HepG2 (cell line): ENCODE results near the gene TSHZ2. TPM values are rescaled to one million over a fixed set of nuclear protein-coding genes. Genes with fewer than 3 reads are reported as not detected.

Source experiments
- ATAC-seq: fragments of 200-7000 bp; cut with Tn5 transposase; 3 replicates; pipeline ENCODE4 v1.9.1; 2020; ENCODE audit warnings: mild to moderate bottlenecking, moderate library complexity
- BruUV-seq: library from RNA; stranded (reverse); fragments of 400-500 nt; replicated peaks from 2 replicates; lab custom pipeline; 2021; lab: Mats Ljungman, UMichigan
- CTCF ChIA-PET: fragments of 300-600 bp; formaldehyde crosslinking; extraction: SDS; loops from one replicate; lab custom pipeline; 2021; ENCODE audit warnings: low total read pairs, inconsistent platforms, low intra/inter-chr PET ratio; lab: Yijun Ruan, JAX
- POLR2A ChIA-PET: fragments of 350-600 bp; sonication (Branson Sonifier 250); formaldehyde crosslinking; loops from one replicate; lab custom pipeline; 2020; ENCODE audit warnings: antibody characterized with exemption, inconsistent platforms; lab: Yijun Ruan, JAX
- DNase-seq: peaks from one replicate; pipeline ENCODE4 v3.0.0-alpha.2; 2015; ENCODE audit warnings: low spot score
- FAIRE-seq: peaks from 3 replicates; lab custom pipeline; 2011; peaks lifted over from hg19 to GRCh38; lab: Jason Lieb, UNC
- H2AFZ ChIP-seq: one replicate; pipeline ENCODE4 v1.6.1; 2011; ENCODE audit warnings: low read length, inconsistent platforms
- H3K27ac ChIP-seq: fragments of 300-600 bp; 3 replicates; pipeline ENCODE4 v1.8.0; 2011; ENCODE audit warnings: mixed run types, mild to moderate bottlenecking, mixed read lengths, low read length, inconsistent platforms; ENCODE audit not compliant: insufficient read depth; ENCODE audit errors: extremely low read length
- H3K27me3 ChIP-seq, 2 experiments: fragments of 200-600 bp in 1 of 2; 2 replicates in 1 of 2; 3 replicates in 1 of 2; pipeline versions ENCODE4 v1.6.0 to v1.8.0; 2011; ENCODE audit warnings: low read length in 2 of 2, mild to moderate bottlenecking in 2 of 2, moderate library complexity in 2 of 2, inconsistent platforms in 1 of 2; ENCODE audit not compliant: insufficient read depth in 2 of 2, control insufficient read depth in 1 of 2
- H3K36me3 ChIP-seq, 2 experiments: fragments of 200-600 bp in 1 of 2; replicated peaks in 1 of 2; 2 replicates in 1 of 2; 3 replicates in 1 of 2; pipeline versions ENCODE4 v1.5.1 to v1.8.0; 2011; ENCODE audit warnings: low read length in 2 of 2, inconsistent platforms in 1 of 2; ENCODE audit not compliant: insufficient read depth in 2 of 2, control insufficient read depth in 1 of 2
- H3K4me1 ChIP-seq: 2 replicates; pipeline ENCODE4 v1.5.1; 2012; ENCODE audit warnings: low read length, inconsistent platforms; ENCODE audit not compliant: insufficient read depth
- H3K4me2 ChIP-seq: 2 replicates; pipeline ENCODE4 v1.6.0; 2011; ENCODE audit warnings: low read depth, low read length, inconsistent platforms
- H3K4me3 ChIP-seq, 3 experiments: fragments of 200-600 bp in 1 of 3; sonication (generic), shearing (Covaris generic) in 1 of 3; replicated peaks in 1 of 3; 2 replicates each; pipeline ENCODE4 v1.5.1; 2011 to 2016; ENCODE audit warnings: low read length in 3 of 3, inconsistent platforms in 2 of 3, low read depth in 2 of 3, mild to moderate bottlenecking in 2 of 3, control low read depth in 1 of 3, mixed read lengths in 1 of 3; ENCODE audit not compliant: insufficient read depth in 1 of 3
- H3K79me2 ChIP-seq: one replicate; pipeline ENCODE4 v1.6.1; 2011; ENCODE audit warnings: low read length, inconsistent platforms; ENCODE audit not compliant: insufficient read depth
- H3K9ac ChIP-seq: 2 replicates; pipeline ENCODE4 v1.6.0; 2011; ENCODE audit warnings: mild to moderate bottlenecking, low read depth, low read length, inconsistent platforms; ENCODE audit not compliant: insufficient read depth
- H3K9me3 ChIP-seq: 2 replicates; pipeline ENCODE4 v1.5.1; 2012; ENCODE audit warnings: mild to moderate bottlenecking, low read length
- H4K20me1 ChIP-seq: 2 replicates; pipeline ENCODE4 v1.6.0; 2011; ENCODE audit warnings: inconsistent platforms, mild to moderate bottlenecking, low read length, moderate library complexity; ENCODE audit not compliant: insufficient read depth
- AGO2 ChIP-seq: fragments of 200-400 bp; formaldehyde crosslinking; optimal IDR thresholded peaks from 2 replicates; pipeline ENCODE3; 2017; ENCODE audit warnings: mild to moderate bottlenecking, low read depth, low read length, moderate library complexity
- ERF ChIP-seq: IDR thresholded peaks from 2 replicates; pipeline ENCODE4 v1.6.1; 2018; ENCODE audit warnings: missing biosample characterization, missing genetic modification reagents
- GABPA ChIP-seq, 2 experiments: IDR thresholded peaks; 2 replicates each; pipeline ENCODE4 v1.6.1; 2011 to 2016; ENCODE audit warnings: low read depth in 2 of 2, low read length in 1 of 2, missing biosample characterization in 1 of 2, missing genetic modification characterization in 1 of 2
- HES4 ChIP-seq: sonication (generic); formaldehyde crosslinking; IDR thresholded peaks from 2 replicates; pipeline ENCODE4 v1.9.0; 2021; ENCODE audit warnings: mild to moderate bottlenecking, missing genetic modification reagents, borderline replicate concordance
- HOXA7 ChIP-seq: sonication (generic); formaldehyde crosslinking; IDR thresholded peaks from 2 replicates; pipeline ENCODE4 v1.8.1; 2022; ENCODE audit warnings: mild to moderate bottlenecking, missing genetic modification reagents, moderate library complexity
- MAX ChIP-seq: IDR thresholded peaks from 2 replicates; pipeline ENCODE4 v1.6.1; 2012; ENCODE audit warnings: inconsistent platforms
- PAX8 ChIP-seq: sonication (generic); formaldehyde crosslinking; IDR thresholded peaks from 2 replicates; pipeline ENCODE4 v1.8.0; 2022; ENCODE audit warnings: mild to moderate bottlenecking, missing genetic modification reagents, borderline replicate concordance
- SALL1 ChIP-seq: sonication (generic); formaldehyde crosslinking; IDR thresholded peaks from 2 replicates; pipeline ENCODE4 v1.8.0; 2022; ENCODE audit warnings: mild to moderate bottlenecking, missing genetic modification reagents
- SMC3 ChIP-seq: IDR thresholded peaks from 2 replicates; pipeline ENCODE4 v1.6.1; 2011; ENCODE audit warnings: low read length, improper control_type of control experiment
- SP140L ChIP-seq: sonication (generic); formaldehyde crosslinking; IDR thresholded peaks from 2 replicates; pipeline ENCODE4 v1.4.0; 2020; ENCODE audit warnings: missing genetic modification reagents, borderline replicate concordance
- SP5 ChIP-seq: IDR thresholded peaks from 2 replicates; pipeline ENCODE4 v1.6.1; 2016; ENCODE audit warnings: low read depth, borderline replicate concordance
- TOE1 ChIP-seq: sonication (generic); formaldehyde crosslinking; IDR thresholded peaks from 2 replicates; pipeline ENCODE4 v1.4.0; 2020; ENCODE audit warnings: mild to moderate bottlenecking, missing genetic modification reagents
- ZBTB8A ChIP-seq: sonication (generic); formaldehyde crosslinking; IDR thresholded peaks from 2 replicates; pipeline ENCODE4 v1.4.0; 2020; ENCODE audit warnings: mild to moderate bottlenecking, low read depth, missing genetic modification reagents, borderline replicate concordance
- ZNF264 ChIP-seq: sonication (generic); formaldehyde crosslinking; IDR thresholded peaks from 2 replicates; pipeline ENCODE4 v1.4.0; 2020; ENCODE audit warnings: missing genetic modification reagents
- ZNF282 ChIP-seq: fragments of 450-650 bp; IDR thresholded peaks from 2 replicates; pipeline ENCODE4 v1.6.1; 2018; ENCODE audit not compliant: partially characterized antibody
- ZNF446 ChIP-seq: sonication (generic); formaldehyde crosslinking; IDR thresholded peaks from 2 replicates; pipeline ENCODE4 v1.5.0; 2020; ENCODE audit warnings: mild to moderate bottlenecking, missing genetic modification reagents
- ZNF550 ChIP-seq: sonication (generic); formaldehyde crosslinking; IDR thresholded peaks from 2 replicates; pipeline ENCODE4 v1.4.0; 2020; ENCODE audit warnings: mild to moderate bottlenecking, missing genetic modification reagents, borderline replicate concordance
- WGBS: methylation state at CpG from one replicate; pipeline ENCODE4 v1.1.6; 2017; ENCODE audit warnings: low lambda C conversion rate; 5-methylcytosine and 5-hydroxymethylcytosine counted together
- in situ Hi-C: cut with HindIII; loops from 2 replicates; pipeline ENCODE4 v1.10.0; 2017; ENCODE audit warnings: low pct_unique_long_range_greater_than_20kb; ENCODE audit not compliant: extremely low pct_ligation_motif_present
- intact Hi-C: fragments of 100-400 bp; cut with micrococcal nuclease; formaldehyde crosslinking; loops from one replicate; pipeline ENCODE4 v1.10.0; 2022; ENCODE audit not compliant: unreplicated experiment
- polyA plus RNA-seq, 8 experiments: library from polyadenylated mRNA; depleted of rRNA in 3 of 8; stranded (reverse) in 7 of 8; unstranded in 1 of 8; fragments of >200 nt; fragmentation: Illumina TruSeq in 4 of 8; extraction: Trizol in 4 of 8; gene quantifications; 2 replicates each; pipeline versions ENCODE4 v1.2.1 to v1.2.3, GENCODE V29; 2011 to 2016; ENCODE audit warnings: low read depth in 4 of 8, missing spikeins in 1 of 8, mixed read lengths in 1 of 8; ENCODE audit not compliant: insufficient read depth in 1 of 8
- total RNA-seq, 5 experiments: library from RNA; depleted of rRNA; stranded (reverse); fragments of >200 nt; fragmentation: Illumina TruSeq; extraction: Trizol; gene quantifications; 2 replicates each; pipeline ENCODE4 v1.2.3, GENCODE V29; 2016; ENCODE audit warnings: low read depth in 1 of 5

The TSHZ2 gene
- total and polyA plus RNA-seq, 2 of the 13 experiments (the other 11 are each of a cell fraction or from before 2014, with no cell fraction given): 0.01 TPM; not detected in 1

DNA sequence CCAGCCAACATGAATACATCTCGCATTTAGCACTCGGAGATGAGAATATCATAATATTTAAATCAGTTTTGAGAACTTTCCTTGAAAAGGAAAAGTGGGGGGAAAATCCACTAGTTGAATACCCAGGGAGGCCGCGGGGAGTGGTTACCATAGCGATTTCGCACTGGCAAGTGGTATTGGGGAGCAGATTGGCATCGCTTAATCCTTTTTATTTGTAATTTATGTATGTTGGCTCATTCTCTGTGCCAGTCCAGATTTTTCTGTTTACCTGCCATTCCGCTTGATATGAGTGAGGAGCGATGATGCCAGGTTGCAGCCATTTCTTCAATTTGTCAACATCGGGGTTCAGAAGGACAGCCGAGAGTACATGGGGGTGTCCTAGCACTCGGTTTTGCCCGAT, 329.7 kb downstream of the TSHZ2 start:
- Histone ChIP-seq H3K4me3 (no peak overlapping the region), H3K9ac (no peak overlapping the region), H3K9me3 (no peaks in the 10 kb centered on the region), H3K36me3 (no peaks in the 10 kb centered on the region), H3K27me3 (peaks cover 0 to 5% of the 10 kb centered on the region in 2 experiments; a peak in 2 of 5 replicates), H3K27ac (no peak overlapping the region), H3K4me1 (no peaks in the 10 kb centered on the region), H3K79me2 (no peaks in the 10 kb centered on the region), H2AFZ (no peak overlapping the region)
- DNase-seq: no peak
- WGBS: 58% methylated on average over 13 of the region's 13 CpGs
- intact Hi-C loops: no loop called here
- no TSS peak for BruUV-seq
- ATAC-seq: no peak
- ChIA-PET CTCF (no interaction called here), POLR2A (no interaction called here)
- in situ Hi-C loops: no loop called here
- TF ChIP-seq SP5 (CRISPR knock-in tag): no peak
- no peak for TF ChIP-seq SMC3
- TF ChIP-seq AGO2: no peak
- no peak for TF ChIP-seq HES4
- TF ChIP-seq MAX: no peak
- no peak for TF ChIP-seq PAX8
- no peak for TF ChIP-seq ZNF264
- TF ChIP-seq ZNF282: no peak
- no peak for TF ChIP-seq GABPA (IDR thresholded peaks at IDR 0.05; ENCODE audit: low read depth, low read length)
- TF ChIP-seq GABPA (CRISPR knock-in tag; IDR thresholded peaks at IDR 0.05; ENCODE audit: low read depth): no peak
- TF ChIP-seq SALL1 (CRISPR knock-in tag): no peak
- no peak for TF ChIP-seq ZBTB8A (CRISPR knock-in tag)
- TF ChIP-seq ZNF550 (CRISPR knock-in tag): no peak
- TF ChIP-seq HOXA7 (CRISPR knock-in tag): no peak
- no peak for TF ChIP-seq TOE1 (CRISPR knock-in tag)
- no peak for TF ChIP-seq ZNF446 (CRISPR knock-in tag)
- TF ChIP-seq SP140L (CRISPR knock-in tag): no peak
- TF ChIP-seq ERF (CRISPR knock-in tag): no peak
- TF ChIP-seq, all 625 proteins: peak for 0
- no peaks in the 10 kb centered on the region for H4K20me1 ChIP-seq
- FAIRE-seq: no peak
- H3K4me2 ChIP-seq: no peak overlapping the region
